IMR-90 (cell line): ENCODE measurements around the gene ALOX15B.

Source experiments
- ELK1 ChIP-seq: fragments of 150-350 bp; IDR thresholded peaks from 2 replicates; pipeline ENCODE4 v1.6.1; 2016; ENCODE audit warnings: low read depth, mild to moderate bottlenecking, low read length, moderate library complexity, borderline replicate concordance
- FOS ChIP-seq: fragments of 150-350 bp; IDR thresholded peaks from 2 replicates; pipeline ENCODE4 v1.6.1; 2016; ENCODE audit warnings: low read depth, low read length
- MXI1 ChIP-seq: IDR thresholded peaks from 2 replicates; pipeline ENCODE4 v1.6.1; 2012; ENCODE audit warnings: low read depth, mild to moderate bottlenecking, low read length, moderate library complexity, borderline replicate concordance
- POLR2A ChIP-seq: IDR thresholded peaks from 2 replicates; pipeline ENCODE4 v1.6.1; 2012; ENCODE audit warnings: mild to moderate bottlenecking, low read depth, low read length
- TF ChIP-seq, protein P1 (sequence below): conservative IDR thresholded peaks from 2 replicates; pipeline ENCODE4 v1.5.1; 2012; ENCODE audit warnings: mild to moderate bottlenecking, low read depth, low read length, improper control_type of control experiment

GRCh38 chr17:7992924-7993323, 45.9 kb upstream of the ALOX15B start:
- TF ChIP-seq, protein P1, sequence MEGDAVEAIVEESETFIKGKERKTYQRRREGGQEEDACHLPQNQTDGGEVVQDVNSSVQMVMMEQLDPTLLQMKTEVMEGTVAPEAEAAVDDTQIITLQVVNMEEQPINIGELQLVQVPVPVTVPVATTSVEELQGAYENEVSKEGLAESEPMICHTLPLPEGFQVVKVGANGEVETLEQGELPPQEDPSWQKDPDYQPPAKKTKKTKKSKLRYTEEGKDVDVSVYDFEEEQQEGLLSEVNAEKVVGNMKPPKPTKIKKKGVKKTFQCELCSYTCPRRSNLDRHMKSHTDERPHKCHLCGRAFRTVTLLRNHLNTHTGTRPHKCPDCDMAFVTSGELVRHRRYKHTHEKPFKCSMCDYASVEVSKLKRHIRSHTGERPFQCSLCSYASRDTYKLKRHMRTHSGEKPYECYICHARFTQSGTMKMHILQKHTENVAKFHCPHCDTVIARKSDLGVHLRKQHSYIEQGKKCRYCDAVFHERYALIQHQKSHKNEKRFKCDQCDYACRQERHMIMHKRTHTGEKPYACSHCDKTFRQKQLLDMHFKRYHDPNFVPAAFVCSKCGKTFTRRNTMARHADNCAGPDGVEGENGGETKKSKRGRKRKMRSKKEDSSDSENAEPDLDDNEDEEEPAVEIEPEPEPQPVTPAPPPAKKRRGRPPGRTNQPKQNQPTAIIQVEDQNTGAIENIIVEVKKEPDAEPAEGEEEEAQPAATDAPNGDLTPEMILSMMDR: no peak
- TF ChIP-seq ELK1: no peak
- TF ChIP-seq POLR2A: no peak
- TF ChIP-seq MXI1: no peak
- TF ChIP-seq FOS: no peak
